Activated T-helper 17 cell treated with anti-CD3 and anti-CD28 coated beads, Interleukin-2, amount 50 U/mL, for 72 hours (primary cell): ENCODE data around the gene GCNT4. TPM values are rescaled to one million over a fixed set of nuclear protein-coding genes. Genes with fewer than 3 reads are reported as not detected.
A peak's percentile ranks its signal among the peaks of the same experiment; 100 is the strongest.
"Not testable (repeated sequence)": the region's sequence is repeated elsewhere in the genome, so short reads cannot be mapped to it uniquely, and the experiment has no call there.

Source experiments
- ATAC-seq: fragments of 150-1000 bp; cut with Tn5 transposase; replicated peaks from 2 replicates; pipeline ENCODE4 v1.10.0; 2021; ENCODE audit warnings: mild to moderate bottlenecking, moderate library complexity
- H3K27ac Mint-ChIP-seq: one replicate; pipeline ENCODE4 v1.8.0; 2022; ENCODE audit warnings: mixed read lengths
- H3K27me3 Mint-ChIP-seq: one replicate; pipeline ENCODE4 v1.8.0; 2022; ENCODE audit warnings: mixed read lengths
- H3K36me3 Mint-ChIP-seq: one replicate; pipeline ENCODE4 v1.8.0; 2022; ENCODE audit warnings: low read depth, mild to moderate bottlenecking, mixed read lengths
- H3K4me1 Mint-ChIP-seq: one replicate; pipeline ENCODE4 v1.8.0; 2022; ENCODE audit warnings: mixed read lengths
- H3K4me3 Mint-ChIP-seq: one replicate; pipeline ENCODE4 v1.8.0; 2022; ENCODE audit warnings: mild to moderate bottlenecking, mixed read lengths
- H3K9me3 Mint-ChIP-seq: one replicate; pipeline ENCODE4 v1.8.0; 2022; ENCODE audit warnings: mixed read lengths
- total RNA-seq, 2 donors: library from RNA; stranded (reverse); gene quantifications; one replicate each; pipeline ENCODE4 v1.2.3, GENCODE V29; 2022

Gene GCNT4
- 1 to 10 TPM in 1 of 2 donors, under 1 TPM in 1; 0.91 to 3.9 TPM for total RNA-seq

- Mint-ChIP-seq H3K9me3 (no peaks in the 10 kb centered on the region), H3K27me3 (no peaks in the 10 kb centered on the region), H3K36me3 (peaks cover 11% of the 10 kb centered on the region), H3K4me3 (peak within 1 kb of the TSS; percentile 85), H3K4me1 (peaks cover 33% of the 10 kb centered on the region), H3K27ac (peak within 1 kb of the TSS; percentile 53)
- ATAC-seq = peak; percentile 43
Observed at GRCh38 chr5:75052192-75053053, at the start of gene GCNT4. Gene GCNT4, minus strand, starts transcription at chr5:75052558. Its CDS starts 22,521 bp downstream, at chr5:75030037.

GRCh38 chr5:75095956-75096355, 43.6 kb upstream of the GCNT4 start:
- H3K4me1 Mint-ChIP-seq, H3K9me3 Mint-ChIP-seq, H3K27ac Mint-ChIP-seq, ATAC-seq, H3K4me3 Mint-ChIP-seq, H3K36me3 Mint-ChIP-seq, H3K27me3 Mint-ChIP-seq: not testable (repeated sequence)

GRCh38 chr5:75091597-75091996, 39.2 kb upstream of the GCNT4 start:
- ATAC-seq = no peak
- H3K4me1 Mint-ChIP-seq = peaks cover 14% of the 10 kb centered on the region
- H3K27ac Mint-ChIP-seq = no peak overlapping the region
- no peaks in the 10 kb centered on the region for H3K9me3 Mint-ChIP-seq
- H3K36me3 Mint-ChIP-seq = no peaks in the 10 kb centered on the region
- H3K4me3 Mint-ChIP-seq = no peak overlapping the region
- no peaks in the 10 kb centered on the region for H3K27me3 Mint-ChIP-seq

GRCh38 chr5:75089662-75090061, 37.3 kb upstream of the GCNT4 start:
- Mint-ChIP-seq H3K9me3 (no peaks in the 10 kb centered on the region), H3K27ac (peak overlapping the region; percentile 50), H3K27me3 (no peaks in the 10 kb centered on the region), H3K4me1 (peaks cover 5% of the 10 kb centered on the region), H3K4me3 (no peak overlapping the region), H3K36me3 (no peaks in the 10 kb centered on the region)
- peak; percentile 29 for ATAC-seq

- Mint-ChIP-seq H3K27ac (peak overlapping the region; percentile 50), H3K9me3 (no peaks in the 10 kb centered on the region), H3K4me3 (no peak overlapping the region), H3K4me1 (peaks cover 5% of the 10 kb centered on the region), H3K27me3 (no peaks in the 10 kb centered on the region), H3K36me3 (no peaks in the 10 kb centered on the region)
- ATAC-seq = peak; percentile 94
Observed at GRCh38 chr5:75089137-75089536, 36.8 kb upstream of the GCNT4 start.

DNA sequence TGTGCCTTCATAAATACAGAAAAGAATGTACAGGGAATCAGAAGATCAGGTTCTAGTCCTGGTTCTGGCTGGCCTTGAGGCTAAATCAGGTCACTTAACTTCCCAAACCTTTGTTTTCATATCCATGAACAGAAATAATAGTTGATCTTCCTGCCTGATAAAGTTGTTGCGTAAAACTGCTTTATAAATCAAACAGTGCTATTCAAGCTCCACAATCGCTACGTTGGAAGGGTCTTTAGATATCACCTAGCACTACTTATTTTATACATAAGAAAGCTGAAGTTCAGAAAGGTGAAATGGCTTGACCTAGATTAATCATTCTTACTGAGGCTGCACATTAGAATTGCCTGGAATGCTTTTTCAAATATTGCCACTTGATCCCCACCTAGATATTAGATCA, 36.3 kb upstream of the GCNT4 start:
- Mint-ChIP-seq H3K4me3 (no peak overlapping the region), H3K4me1 (peaks cover 5% of the 10 kb centered on the region), H3K9me3 (no peaks in the 10 kb centered on the region), H3K36me3 (no peaks in the 10 kb centered on the region), H3K27ac (no peak overlapping the region), H3K27me3 (no peaks in the 10 kb centered on the region)
- no peak for ATAC-seq

- H3K9me3 Mint-ChIP-seq = no peaks in the 10 kb centered on the region
- H3K27ac Mint-ChIP-seq = no peak overlapping the region
- H3K36me3 Mint-ChIP-seq = no peaks in the 10 kb centered on the region
- no peaks in the 10 kb centered on the region for H3K4me1 Mint-ChIP-seq
- no peak for ATAC-seq
- H3K4me3 Mint-ChIP-seq = no peak overlapping the region
- H3K27me3 Mint-ChIP-seq = no peaks in the 10 kb centered on the region
Observed at GRCh38 chr5:75081510-75081909, 29.2 kb upstream of the GCNT4 start.

GRCh38 chr5:75079346-75079745, 27.0 kb upstream of the GCNT4 start:
- H3K4me3 Mint-ChIP-seq, H3K9me3 Mint-ChIP-seq, H3K27ac Mint-ChIP-seq, H3K4me1 Mint-ChIP-seq, ATAC-seq, H3K27me3 Mint-ChIP-seq, H3K36me3 Mint-ChIP-seq: not testable (repeated sequence)

DNA sequence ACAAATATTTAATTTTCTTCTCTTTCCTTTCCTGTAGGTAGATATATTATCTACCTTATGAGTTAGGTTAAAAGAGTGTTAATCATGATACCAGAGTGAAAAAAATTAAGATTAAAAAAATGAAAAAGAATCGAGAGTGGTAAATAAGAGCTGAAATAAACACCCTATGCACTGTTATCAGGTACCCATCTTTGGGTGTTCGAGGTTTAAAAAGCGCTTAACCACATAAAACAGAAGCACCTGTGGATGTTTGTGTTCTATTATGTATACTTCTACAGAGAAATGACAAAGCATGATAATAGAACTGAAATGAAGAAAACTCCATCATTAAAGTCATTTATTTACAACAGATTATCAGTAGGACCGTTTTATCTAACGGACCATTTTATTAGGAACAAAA, 25.7 kb upstream of the GCNT4 start:
- Mint-ChIP-seq H3K4me3 (no peak overlapping the region), H3K9me3 (no peaks in the 10 kb centered on the region), H3K36me3 (no peaks in the 10 kb centered on the region), H3K27ac (no peak overlapping the region), H3K27me3 (no peaks in the 10 kb centered on the region), H3K4me1 (no peaks in the 10 kb centered on the region)
- ATAC-seq = no peak

- Mint-ChIP-seq H3K27ac (no peak overlapping the region), H3K4me3 (no peak overlapping the region), H3K4me1 (no peaks in the 10 kb centered on the region), H3K36me3 (no peaks in the 10 kb centered on the region), H3K27me3 (no peaks in the 10 kb centered on the region), H3K9me3 (peaks cover 4% of the 10 kb centered on the region)
- ATAC-seq = no peak
Observed at GRCh38 chr5:75072061-75072460, 19.7 kb upstream of the GCNT4 start.

GRCh38 chr5:75071100-75071499, 18.7 kb upstream of the GCNT4 start:
- no peaks in the 10 kb centered on the region for H3K27me3 Mint-ChIP-seq
- no peak overlapping the region for H3K4me3 Mint-ChIP-seq
- H3K9me3 Mint-ChIP-seq = peaks cover 4% of the 10 kb centered on the region
- H3K4me1 Mint-ChIP-seq = no peaks in the 10 kb centered on the region
- H3K27ac Mint-ChIP-seq = no peak overlapping the region
- H3K36me3 Mint-ChIP-seq = no peaks in the 10 kb centered on the region
- no peak for ATAC-seq

DNA sequence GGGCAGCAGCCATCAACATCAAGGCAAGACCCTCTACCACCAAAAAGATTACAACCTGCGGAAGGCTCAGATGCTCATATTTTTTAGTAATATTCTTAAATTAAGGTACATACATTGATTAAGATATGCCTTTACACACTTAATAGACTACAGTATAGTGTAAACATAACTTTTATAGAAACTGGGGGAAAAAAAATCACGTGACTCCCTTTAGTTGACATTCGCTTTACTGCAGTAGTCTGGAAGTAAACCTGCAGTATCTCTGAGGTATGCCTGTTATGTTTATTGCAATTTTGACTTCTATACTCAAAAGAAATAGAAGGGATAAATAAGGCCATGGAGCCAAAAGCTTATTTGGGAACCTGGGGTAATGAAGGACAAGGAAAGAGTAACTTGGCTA, 15.1 kb upstream of the GCNT4 start:
- Mint-ChIP-seq H3K36me3 (no peaks in the 10 kb centered on the region), H3K9me3 (peaks cover 4% of the 10 kb centered on the region), H3K27me3 (no peaks in the 10 kb centered on the region), H3K27ac (no peak overlapping the region), H3K4me3 (no peak overlapping the region), H3K4me1 (peaks cover 5% of the 10 kb centered on the region)
- ATAC-seq = no peak

DNA sequence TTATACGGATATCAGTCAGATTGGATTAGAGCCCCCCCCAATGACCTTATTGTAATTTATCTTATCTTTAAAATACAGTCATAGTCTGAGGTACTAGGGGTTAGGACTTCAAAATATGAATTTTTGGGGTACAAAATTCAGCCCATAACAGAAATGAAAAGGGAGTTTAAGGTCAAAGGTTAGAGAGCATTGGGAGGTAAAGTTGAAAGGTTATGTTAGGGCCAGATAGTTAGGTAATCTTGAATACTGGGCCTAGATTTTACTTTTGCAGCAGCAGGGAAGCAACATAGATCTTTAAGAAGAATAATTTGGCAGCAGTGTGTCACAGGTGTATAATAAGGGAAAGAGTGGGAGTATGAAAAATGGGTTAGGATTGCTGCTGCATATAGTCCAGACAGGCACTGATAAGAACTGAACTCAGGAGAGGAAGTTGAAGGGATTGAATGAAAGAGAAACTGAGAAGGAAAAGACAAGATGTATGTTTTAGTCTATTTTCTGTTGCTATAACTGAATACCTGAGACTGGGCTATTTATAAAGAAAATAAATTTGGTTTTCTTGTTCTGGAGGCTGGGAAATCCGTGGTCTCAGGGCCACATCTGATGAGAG, 10.7 kb upstream of the GCNT4 start:
- H3K9me3 Mint-ChIP-seq = no peaks in the 10 kb centered on the region
- peak overlapping the region; percentile 21 for H3K4me3 Mint-ChIP-seq
- H3K27ac Mint-ChIP-seq = peak overlapping the region; percentile 12
- H3K36me3 Mint-ChIP-seq = no peaks in the 10 kb centered on the region
- ATAC-seq = peak; percentile 54
- no peaks in the 10 kb centered on the region for H3K27me3 Mint-ChIP-seq
- peaks cover 21% of the 10 kb centered on the region for H3K4me1 Mint-ChIP-seq

GRCh38 chr5:75059912-75060545, 7.7 kb upstream of the GCNT4 start:
- ATAC-seq = peak; percentile 73
- H3K27ac Mint-ChIP-seq = peak overlapping the region; percentile 82
- no peaks in the 10 kb centered on the region for H3K36me3 Mint-ChIP-seq
- H3K4me3 Mint-ChIP-seq = peak overlapping the region; percentile 56
- H3K9me3 Mint-ChIP-seq = no peaks in the 10 kb centered on the region
- H3K27me3 Mint-ChIP-seq = no peaks in the 10 kb centered on the region
- peaks cover 28% of the 10 kb centered on the region for H3K4me1 Mint-ChIP-seq
